Fibroblast of lung (primary cell): ENCODE data around the gene TBL1Y.

ENCODE experiments used
- EZH2 ChIP-seq: IDR thresholded peaks from 2 replicates; pipeline ENCODE4 v1.5.1; 2012; ENCODE audit warnings: low read length, control low read depth, mild to moderate bottlenecking; ENCODE audit errors: missing control alignments
- TF ChIP-seq, protein P1 (sequence below), 2 donors: IDR thresholded peaks in 1 of 2; conservative IDR thresholded peaks in 1 of 2; 1 replicate in 1 of 2; 2 replicates in 1 of 2; pipeline ENCODE4 v1.5.1; 2011 to 2012; ENCODE audit warnings: low read length in 2 of 2, control low read depth in 1 of 2, inconsistent platforms in 1 of 2, low read depth in 1 of 2, mild to moderate bottlenecking in 1 of 2

DNA sequence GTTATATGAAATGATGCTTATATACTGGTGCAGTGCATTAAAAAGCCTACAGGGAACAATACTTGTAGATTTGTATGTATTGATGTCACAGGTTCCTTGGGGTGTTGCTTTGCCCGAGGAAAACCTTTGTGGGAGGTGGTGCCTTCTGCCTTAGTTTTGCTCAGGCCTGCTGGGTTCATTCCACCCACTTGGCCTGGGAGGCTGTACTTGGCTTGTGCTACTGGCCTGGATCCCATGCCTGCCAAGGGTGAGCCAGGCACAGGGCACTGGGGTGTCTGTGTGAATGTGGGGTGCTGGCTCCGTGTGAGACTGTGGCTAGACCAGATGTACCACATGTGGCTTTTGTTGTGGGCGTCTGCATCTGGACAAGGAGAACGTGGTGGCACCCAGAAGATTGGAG, 17.8 kb downstream of the TBL1Y start:
- TF ChIP-seq, protein P1, sequence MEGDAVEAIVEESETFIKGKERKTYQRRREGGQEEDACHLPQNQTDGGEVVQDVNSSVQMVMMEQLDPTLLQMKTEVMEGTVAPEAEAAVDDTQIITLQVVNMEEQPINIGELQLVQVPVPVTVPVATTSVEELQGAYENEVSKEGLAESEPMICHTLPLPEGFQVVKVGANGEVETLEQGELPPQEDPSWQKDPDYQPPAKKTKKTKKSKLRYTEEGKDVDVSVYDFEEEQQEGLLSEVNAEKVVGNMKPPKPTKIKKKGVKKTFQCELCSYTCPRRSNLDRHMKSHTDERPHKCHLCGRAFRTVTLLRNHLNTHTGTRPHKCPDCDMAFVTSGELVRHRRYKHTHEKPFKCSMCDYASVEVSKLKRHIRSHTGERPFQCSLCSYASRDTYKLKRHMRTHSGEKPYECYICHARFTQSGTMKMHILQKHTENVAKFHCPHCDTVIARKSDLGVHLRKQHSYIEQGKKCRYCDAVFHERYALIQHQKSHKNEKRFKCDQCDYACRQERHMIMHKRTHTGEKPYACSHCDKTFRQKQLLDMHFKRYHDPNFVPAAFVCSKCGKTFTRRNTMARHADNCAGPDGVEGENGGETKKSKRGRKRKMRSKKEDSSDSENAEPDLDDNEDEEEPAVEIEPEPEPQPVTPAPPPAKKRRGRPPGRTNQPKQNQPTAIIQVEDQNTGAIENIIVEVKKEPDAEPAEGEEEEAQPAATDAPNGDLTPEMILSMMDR (conservative IDR thresholded peaks at IDR 0.05 in 1 of 2, IDR thresholded peaks at IDR 0.05 in 1 of 2; ENCODE audit: low read depth in 1 of 2, low read length in 2 of 2) = no peak
- TF ChIP-seq EZH2 = no peak
